PC-9 (cell line): Measurements from ENCODE around the gene NBEA. TPM values are rescaled to one million over a fixed set of nuclear protein-coding genes. Genes with fewer than 3 reads are reported as not detected.
A peak's percentile ranks its signal among the peaks of the same experiment; 100 is the strongest.
"Not testable (repeated sequence)": the region's sequence is repeated elsewhere in the genome, so short reads cannot be mapped to it uniquely, and the experiment has no call there.

Experiments
- BruUV-seq: library from RNA; stranded (reverse); fragments of 400-500 nt; replicated peaks from 2 replicates; lab custom pipeline; 2021; lab: Mats Ljungman, UMichigan
- CTCF ChIA-PET: fragments of 300-600 bp; sonication (Branson Sonifier 250); formaldehyde crosslinking; loops from one replicate; lab custom pipeline; 2022; ENCODE audit warnings: antibody characterized with exemption; lab: Charles Lee
- POLR2A ChIA-PET: fragments of 300-600 bp; sonication (Branson Sonifier 250); formaldehyde crosslinking; loops from one replicate; lab custom pipeline; 2022; ENCODE audit warnings: antibody characterized with exemption; ENCODE audit not compliant: unreplicated experiment; lab: Charles Lee
- DNase-seq, 2 experiments: peaks; one replicate each; pipeline versions ENCODE4 v3.0.0 to v3.0.0-alpha.2; 2015 to 2022; ENCODE audit warnings: mixed read lengths in 1 of 2
- H2AFZ ChIP-seq: fragments of 200-600 bp; sonication (generic); 2 replicates; pipeline ENCODE4 v1.8.1; 2017; ENCODE audit warnings: antibody characterized with exemption
- H3F3A ChIP-seq: fragments of 200-600 bp; sonication (generic); 2 replicates; pipeline ENCODE4 v1.8.1; 2017; ENCODE audit warnings: antibody characterized with exemption, mild to moderate bottlenecking, low read depth; ENCODE audit not compliant: insufficient read depth
- H3K27ac ChIP-seq: fragments of 200-600 bp; sonication (generic); 2 replicates; pipeline ENCODE4 v1.6.1; 2016; ENCODE audit warnings: mixed run types
- H3K27me3 ChIP-seq: fragments of 200-600 bp; sonication (generic); 2 replicates; pipeline ENCODE4 v1.6.1; 2016; ENCODE audit warnings: low read depth, mixed run types; ENCODE audit not compliant: insufficient read depth
- H3K36me3 ChIP-seq: fragments of 200-600 bp; sonication (generic); 2 replicates; pipeline ENCODE4 v1.6.1; 2016; ENCODE audit warnings: low read depth, mixed run types
- H3K4me1 ChIP-seq: fragments of 200-600 bp; sonication (generic); replicated peaks from 2 replicates; pipeline ENCODE4 v1.6.1; 2016; ENCODE audit warnings: mixed run types; ENCODE audit not compliant: insufficient read depth
- H3K4me2 ChIP-seq: fragments of 200-600 bp; sonication (generic); 2 replicates; pipeline ENCODE4 v1.6.1; 2017; ENCODE audit warnings: mixed run types
- H3K4me3 ChIP-seq: fragments of 200-600 bp; sonication (generic); 2 replicates; pipeline ENCODE4 v1.6.1; 2016; ENCODE audit warnings: mixed run types
- H3K79me2 ChIP-seq: fragments of 200-600 bp; sonication (generic); 2 replicates; pipeline ENCODE4 v1.6.1; 2017; ENCODE audit warnings: low read depth, mixed run types
- H3K9me2 ChIP-seq: fragments of 200-600 bp; sonication (generic); 2 replicates; pipeline ENCODE4 v1.8.1; 2017; ENCODE audit warnings: mild to moderate bottlenecking; ENCODE audit not compliant: insufficient read depth
- H3K9me3 ChIP-seq: fragments of 200-600 bp; sonication (generic); 2 replicates; pipeline ENCODE4 v1.8.1; 2016; ENCODE audit warnings: low read depth; ENCODE audit not compliant: insufficient read depth
- H4K20me1 ChIP-seq: fragments of 200-600 bp; sonication (generic); 2 replicates; pipeline ENCODE4 v1.8.1; 2017; ENCODE audit not compliant: insufficient read depth
- EZH2 ChIP-seq: fragments of 200-600 bp; sonication (generic); IDR thresholded peaks from 2 replicates; pipeline ENCODE4 v1.8.0; 2017; ENCODE audit warnings: antibody characterized with exemption, low read depth
- intact Hi-C: fragments of 100-400 bp; cut with micrococcal nuclease; formaldehyde crosslinking; loops from one replicate; pipeline ENCODE4 v1.10.0; 2022; ENCODE audit not compliant: unreplicated experiment
- total RNA-seq: library from RNA; stranded (reverse); gene quantifications from 2 replicates; pipeline ENCODE4 v1.2.3, GENCODE V29; 2021
- TF ChIP-seq, protein P1 (sequence below): fragments of 200-600 bp; sonication (generic); conservative IDR thresholded peaks from 2 replicates; pipeline ENCODE4 v1.6.1; 2017; ENCODE audit warnings: mixed run types, antibody characterized with exemption, mild to moderate bottlenecking, moderate library complexity

The NBEA gene
- total RNA-seq, 1 experiment from 2014 or later = 4.0 TPM

DNA sequence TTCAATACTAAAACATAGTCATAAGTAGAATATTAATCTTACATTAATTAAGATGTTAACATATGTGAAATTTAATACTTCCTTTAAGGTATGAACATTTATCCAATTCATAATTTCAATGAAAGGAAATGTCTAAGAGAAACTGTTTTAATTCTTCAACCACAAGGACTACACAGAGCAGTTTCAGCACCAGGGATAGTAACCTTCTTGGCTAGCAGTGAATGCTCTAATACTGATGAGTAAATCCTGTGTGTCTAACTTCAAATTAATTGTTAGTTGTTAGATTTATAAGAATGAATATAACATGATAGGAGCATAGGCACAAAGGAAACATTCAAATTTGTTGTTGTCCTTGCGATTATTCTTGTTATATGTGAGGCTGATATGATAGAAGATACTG is 15.6 kb upstream of the NBEA start:
- Histone ChIP-seq H2AFZ (no peak overlapping the region), H3K79me2 (no peaks in the 10 kb centered on the region), H3K4me1 (no peaks in the 10 kb centered on the region), H3K27ac (no peak overlapping the region), H3K9me2 (no peaks in the 10 kb centered on the region), H3K9me3 (no peaks in the 10 kb centered on the region), H3K27me3 (no peaks in the 10 kb centered on the region), H3K36me3 (no peaks in the 10 kb centered on the region), H4K20me1 (no peaks in the 10 kb centered on the region), H3F3A (no peaks in the 10 kb centered on the region), H3K4me2 (no peak overlapping the region), H3K4me3 (no peak overlapping the region)
- TF ChIP-seq, protein P1, sequence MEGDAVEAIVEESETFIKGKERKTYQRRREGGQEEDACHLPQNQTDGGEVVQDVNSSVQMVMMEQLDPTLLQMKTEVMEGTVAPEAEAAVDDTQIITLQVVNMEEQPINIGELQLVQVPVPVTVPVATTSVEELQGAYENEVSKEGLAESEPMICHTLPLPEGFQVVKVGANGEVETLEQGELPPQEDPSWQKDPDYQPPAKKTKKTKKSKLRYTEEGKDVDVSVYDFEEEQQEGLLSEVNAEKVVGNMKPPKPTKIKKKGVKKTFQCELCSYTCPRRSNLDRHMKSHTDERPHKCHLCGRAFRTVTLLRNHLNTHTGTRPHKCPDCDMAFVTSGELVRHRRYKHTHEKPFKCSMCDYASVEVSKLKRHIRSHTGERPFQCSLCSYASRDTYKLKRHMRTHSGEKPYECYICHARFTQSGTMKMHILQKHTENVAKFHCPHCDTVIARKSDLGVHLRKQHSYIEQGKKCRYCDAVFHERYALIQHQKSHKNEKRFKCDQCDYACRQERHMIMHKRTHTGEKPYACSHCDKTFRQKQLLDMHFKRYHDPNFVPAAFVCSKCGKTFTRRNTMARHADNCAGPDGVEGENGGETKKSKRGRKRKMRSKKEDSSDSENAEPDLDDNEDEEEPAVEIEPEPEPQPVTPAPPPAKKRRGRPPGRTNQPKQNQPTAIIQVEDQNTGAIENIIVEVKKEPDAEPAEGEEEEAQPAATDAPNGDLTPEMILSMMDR = no peak
- no peak for TF ChIP-seq EZH2
- ChIA-PET POLR2A (no interaction called here), CTCF (no interaction called here)
- DNase-seq = no peak
- no TSS peak for BruUV-seq
- intact Hi-C loops = no loop called here

DNA sequence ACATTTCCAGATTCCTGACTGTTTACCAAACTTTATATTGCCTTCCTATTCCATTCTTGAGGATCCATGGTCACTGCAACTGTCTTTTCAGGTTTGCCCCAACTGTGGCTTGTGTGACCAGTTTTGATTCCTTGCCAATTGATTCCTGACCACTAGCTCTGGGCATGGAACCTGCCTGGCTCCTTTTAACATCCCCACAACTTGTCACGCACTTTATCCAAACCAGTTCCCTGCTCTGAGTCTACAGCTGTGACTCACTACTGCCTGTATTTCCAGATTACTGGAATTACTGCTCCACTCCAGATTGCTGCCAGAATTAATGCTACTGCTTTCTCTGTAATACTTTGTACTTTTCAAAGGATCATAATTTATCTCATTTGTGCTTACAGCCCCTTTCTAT is 13.4 kb upstream of the NBEA start:
- H3K27me3 ChIP-seq, H4K20me1 ChIP-seq, BruUV-seq, H3K4me3 ChIP-seq, H3K9me3 ChIP-seq, H3K36me3 ChIP-seq, H2AFZ ChIP-seq, H3K79me2 ChIP-seq, H3K4me2 ChIP-seq, H3K4me1 ChIP-seq, intact Hi-C loops, H3K9me2 ChIP-seq, CTCF ChIA-PET, H3K27ac ChIP-seq, H3F3A ChIP-seq: not testable (repeated sequence)
- POLR2A ChIA-PET = interaction anchor here (0.6 kb wide), 1 partner anchor 117 kb away, joined by 3 read pairs; no protein-coding TSS in a partner anchor
- DNase-seq = peak in 1 of 2 experiments; percentile 6

DNA sequence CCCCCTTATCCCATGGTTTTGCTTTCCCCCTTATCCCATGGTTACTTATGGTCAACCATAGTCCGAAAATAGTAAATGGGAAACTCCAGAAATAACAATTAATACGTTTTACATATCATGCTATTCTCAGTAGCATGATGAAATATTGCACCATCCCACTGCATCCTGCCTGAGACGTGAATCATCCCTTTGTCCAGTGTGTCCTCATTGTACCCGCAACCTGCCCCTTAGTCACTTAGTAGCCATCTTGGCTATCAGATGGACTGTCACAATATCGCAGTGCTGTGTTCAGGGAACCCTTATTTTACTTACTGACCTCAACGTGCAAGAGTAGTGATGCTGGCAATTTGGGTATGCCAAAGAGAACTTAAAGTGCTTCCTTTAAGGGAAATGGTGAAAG is 10.5 kb upstream of the NBEA start:
- ChIA-PET CTCF (no interaction called here), POLR2A (no interaction called here)
- BruUV-seq = no TSS peak
- Histone ChIP-seq H3K4me1 (peaks cover 12% of the 10 kb centered on the region), H3K4me3 (no peak overlapping the region), H3K27ac (no peak overlapping the region), H3K4me2 (no peak overlapping the region), H3K79me2 (no peaks in the 10 kb centered on the region), H2AFZ (no peak overlapping the region), H3K36me3 (no peaks in the 10 kb centered on the region), H3K27me3 (no peaks in the 10 kb centered on the region), H4K20me1 (no peaks in the 10 kb centered on the region), H3F3A (no peaks in the 10 kb centered on the region), H3K9me2 (no peaks in the 10 kb centered on the region), H3K9me3 (no peaks in the 10 kb centered on the region)
- DNase-seq = no peak
- intact Hi-C loops = no loop called here
- no peak for TF ChIP-seq EZH2
- TF ChIP-seq, protein P1 = no peak

DNA sequence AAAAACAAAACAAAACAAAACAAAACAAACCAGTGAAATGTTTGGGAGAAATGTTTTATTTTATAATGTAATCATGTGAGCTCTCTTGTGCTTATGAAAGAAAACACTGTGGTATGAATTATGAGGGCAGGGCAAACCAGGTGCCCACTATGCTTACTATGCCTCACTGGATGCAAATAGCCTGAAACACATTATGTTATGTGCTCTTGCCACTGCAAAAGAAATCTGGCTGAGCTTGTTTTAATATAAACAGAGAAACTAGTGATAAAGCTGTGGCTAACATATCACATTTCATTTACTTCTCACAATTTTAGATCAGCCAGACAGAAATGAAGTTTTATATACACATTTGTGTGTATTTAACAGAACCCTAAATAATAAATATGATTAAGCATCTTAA is 8.7 kb upstream of the NBEA start:
- BruUV-seq = no TSS peak
- ChIA-PET CTCF (no interaction called here), POLR2A (no interaction called here)
- intact Hi-C loops = no loop called here
- no peaks in the 10 kb centered on the region for H3K27me3 ChIP-seq
- no peak overlapping the region for H3K4me3 ChIP-seq
- no peaks in the 10 kb centered on the region for H3K9me3 ChIP-seq
- no peak overlapping the region for H3K27ac ChIP-seq
- H4K20me1 ChIP-seq = no peaks in the 10 kb centered on the region
- TF ChIP-seq EZH2 = no peak
- TF ChIP-seq, protein P1 = no peak
- H3K9me2 ChIP-seq = no peaks in the 10 kb centered on the region
- H3K36me3 ChIP-seq = no peaks in the 10 kb centered on the region
- no peaks in the 10 kb centered on the region for H3F3A ChIP-seq
- peak; percentile 11 to 81 for DNase-seq
- H3K4me2 ChIP-seq = peak overlapping the region; percentile 22; the same call in 1 of the 2 replicates
- H3K4me1 ChIP-seq = peaks cover 12% of the 10 kb centered on the region
- no peak overlapping the region for H2AFZ ChIP-seq
- no peaks in the 10 kb centered on the region for H3K79me2 ChIP-seq
